Caco-2 (cell line): ENCODE data around the gene KDF1. TPM values are rescaled to one million over a fixed set of nuclear protein-coding genes. Genes with fewer than 3 reads are reported as not detected.

ENCODE experiments used
- BruUV-seq: library from RNA; stranded (reverse); fragments of 400-500 nt; replicated peaks from 2 replicates; lab custom pipeline; 2021; lab: Mats Ljungman, UMichigan
- CTCF ChIA-PET: fragments of 300-600 bp; sonication (Branson Sonifier 250); formaldehyde crosslinking; loops from one replicate; lab custom pipeline; 2022; ENCODE audit warnings: antibody characterized with exemption; lab: Charles Lee
- POLR2A ChIA-PET: fragments of 300-600 bp; sonication (Branson Sonifier 250); formaldehyde crosslinking; loops from one replicate; lab custom pipeline; 2022; ENCODE audit warnings: antibody characterized with exemption; lab: Charles Lee
- DNase-seq, 2 experiments: peaks; one replicate each; pipeline versions ENCODE4 v3.0.0 to v3.0.0-alpha.2; 2020 to 2022
- H3K27me3 ChIP-seq: replicated peaks from 2 replicates; pipeline ENCODE4 v1.6.0; 2011; ENCODE audit warnings: low read length; ENCODE audit not compliant: control insufficient read depth, insufficient read depth
- H3K36me3 ChIP-seq: 2 replicates; pipeline ENCODE4 v1.5.1; 2011; ENCODE audit warnings: low read length; ENCODE audit not compliant: control insufficient read depth, insufficient read depth
- H3K4me1 ChIP-seq: fragments of 250-450 bp; sonication (Bioruptor Pico); 2 replicates; pipeline ENCODE4 v1.5.1; 2020; ENCODE audit warnings: mild to moderate bottlenecking
- H3K4me3 ChIP-seq: 2 replicates; pipeline ENCODE4 v1.5.1; 2011; ENCODE audit warnings: low read depth, mild to moderate bottlenecking, control low read depth, low read length
- H3K9me3 ChIP-seq: fragments of 250-450 bp; sonication (Bioruptor Pico); 2 replicates; pipeline ENCODE4 v1.5.1; 2020; ENCODE audit warnings: mild to moderate bottlenecking, moderate library complexity
- H3K27ac Mint-ChIP-seq: one replicate; pipeline ENCODE4 v1.8.0; 2022; ENCODE audit warnings: mixed read lengths; ENCODE audit not compliant: unreplicated experiment
- H3K27me3 Mint-ChIP-seq: one replicate; pipeline ENCODE4 v1.8.0; 2022; ENCODE audit warnings: mixed read lengths; ENCODE audit not compliant: insufficient read depth, unreplicated experiment
- H3K36me3 Mint-ChIP-seq: one replicate; pipeline ENCODE4 v1.8.0; 2022; ENCODE audit warnings: mild to moderate bottlenecking, mixed read lengths; ENCODE audit not compliant: insufficient read depth, unreplicated experiment
- H3K4me1 Mint-ChIP-seq: one replicate; pipeline ENCODE4 v1.8.0; 2022; ENCODE audit warnings: low read depth, mixed read lengths; ENCODE audit not compliant: unreplicated experiment
- H3K4me3 Mint-ChIP-seq: one replicate; pipeline ENCODE4 v1.8.0; 2022; ENCODE audit warnings: mild to moderate bottlenecking, moderate library complexity, mixed read lengths; ENCODE audit not compliant: unreplicated experiment
- H3K9me3 Mint-ChIP-seq: one replicate; pipeline ENCODE4 v1.8.0; 2022; ENCODE audit warnings: mixed read lengths; ENCODE audit not compliant: unreplicated experiment
- CTCF ChIP-seq, 2 experiments: fragments of 200-600 bp in 1 of 2; IDR thresholded peaks; 1 replicate in 1 of 2; 2 replicates in 1 of 2; pipeline versions ENCODE4 v1.5.1 to v1.8.0; 2011 to 2022; ENCODE audit warnings: antibody characterized with exemption in 1 of 2, control low read depth in 1 of 2, inconsistent platforms in 1 of 2, low read depth in 1 of 2, low read length in 1 of 2, mild to moderate bottlenecking in 1 of 2, moderate library complexity in 1 of 2; ENCODE audit not compliant: insufficient read depth in 1 of 2, severe bottlenecking in 1 of 2, unreplicated experiment in 1 of 2
- intact Hi-C: fragments of 100-400 bp; cut with micrococcal nuclease; formaldehyde crosslinking; loops from one replicate; pipeline ENCODE4 v1.10.0; 2022; ENCODE audit not compliant: unreplicated experiment
- total RNA-seq: library from RNA; stranded (reverse); gene quantifications from 2 replicates; pipeline ENCODE4 v1.2.3, GENCODE V29; 2022

The KDF1 gene
- total RNA-seq, 1 experiment from 2014 or later = 14.1 TPM

- Histone ChIP-seq H3K9me3 (no peaks in the 10 kb centered on the region), H3K4me3 (no peak overlapping the region), H3K27me3 (no peaks in the 10 kb centered on the region), H3K4me1 (no peaks in the 10 kb centered on the region), H3K36me3 (peaks cover 2% of the 10 kb centered on the region; the same call in 1 of the 2 replicates)
- no peak for DNase-seq
- Mint-ChIP-seq H3K9me3 (no peaks in the 10 kb centered on the region), H3K4me1 (no peaks in the 10 kb centered on the region), H3K4me3 (no peak overlapping the region), H3K27me3 (no peaks in the 10 kb centered on the region), H3K36me3 (peaks cover 61% of the 10 kb centered on the region), H3K27ac (no peak overlapping the region)
- intact Hi-C loops = no loop called here
- CTCF ChIA-PET = interaction anchor here (0.6 kb wide), 1 partner anchor 544 kb away, joined by 8 read pairs; no protein-coding TSS in a partner anchor
- TF ChIP-seq CTCF (IDR thresholded peaks at IDR 0.05; ENCODE audit: insufficient read depth in 1 of 2, low read depth in 1 of 2, low read length in 1 of 2, severe bottlenecking in 1 of 2, unreplicated experiment in 1 of 2) = no peak
- POLR2A ChIA-PET = interaction anchor here (0.8 kb wide), 1 partner anchor 73 kb away, joined by 3 read pairs; no protein-coding TSS in a partner anchor
- BruUV-seq = no TSS peak
Measured at GRCh38 chr1:26938004-26938658, 22.1 kb downstream of the KDF1 start.

- no peak for DNase-seq
- CTCF ChIA-PET = no interaction called here
- BruUV-seq = no TSS peak
- Mint-ChIP-seq H3K9me3 (no peaks in the 10 kb centered on the region), H3K27me3 (no peaks in the 10 kb centered on the region), H3K4me3 (no peak overlapping the region), H3K36me3 (peaks cover 57% of the 10 kb centered on the region), H3K27ac (no peak overlapping the region), H3K4me1 (no peaks in the 10 kb centered on the region)
- TF ChIP-seq CTCF (IDR thresholded peaks at IDR 0.05; ENCODE audit: insufficient read depth in 1 of 2, low read depth in 1 of 2, low read length in 1 of 2, severe bottlenecking in 1 of 2, unreplicated experiment in 1 of 2) = no peak
- no peaks in the 10 kb centered on the region for H3K36me3 ChIP-seq
- H3K9me3 ChIP-seq = no peaks in the 10 kb centered on the region
- H3K4me3 ChIP-seq = no peak overlapping the region
- H3K4me1 ChIP-seq = no peaks in the 10 kb centered on the region
- POLR2A ChIA-PET = no interaction called here
- intact Hi-C loops = no loop called here
- no peaks in the 10 kb centered on the region for H3K27me3 ChIP-seq
Measured at GRCh38 chr1:26936823-26937222, 23.4 kb downstream of the KDF1 start.

- H3K4me3 Mint-ChIP-seq = no peak overlapping the region
- H3K36me3 ChIP-seq = no peaks in the 10 kb centered on the region
- POLR2A ChIA-PET = interaction anchor here (0.9 kb wide), 1 partner anchor 38 kb away, joined by 6 read pairs; no protein-coding TSS in a partner anchor
Measured at GRCh38 chr1:26932531-26932930, 27.7 kb downstream of the KDF1 start.

More at GRCh38 chr1:26932531-26932930, 27.7 kb downstream of the KDF1 start:
- Mint-ChIP-seq H3K4me1 (no peaks in the 10 kb centered on the region), H3K27ac (no peak overlapping the region), H3K9me3 (no peaks in the 10 kb centered on the region), H3K27me3 (no peaks in the 10 kb centered on the region), H3K36me3 (peaks cover 42% of the 10 kb centered on the region)
- no peaks in the 10 kb centered on the region for H3K27me3 ChIP-seq
- H3K4me3 ChIP-seq = no peak overlapping the region
- TF ChIP-seq CTCF (IDR thresholded peaks at IDR 0.05; ENCODE audit: insufficient read depth in 1 of 2, low read depth in 1 of 2, low read length in 1 of 2, severe bottlenecking in 1 of 2, unreplicated experiment in 1 of 2) = no peak
- no TSS peak for BruUV-seq
- H3K4me1 ChIP-seq = no peaks in the 10 kb centered on the region
- no peaks in the 10 kb centered on the region for H3K9me3 ChIP-seq
- CTCF ChIA-PET = no interaction called here
- DNase-seq = no peak
- intact Hi-C loops = no loop called here
